Activated T-cell treated with anti-CD3 and anti-CD28 coated beads, Interleukin-2, amount 50 U/mL, for 72 hours (primary cell): ENCODE data around the gene CPNE2. TPM values are rescaled to one million over a fixed set of nuclear protein-coding genes. Genes with fewer than 3 reads are reported as not detected.
A peak's percentile ranks its signal among the peaks of the same experiment; 100 is the strongest.

ENCODE experiments used
- ATAC-seq, 2 donors: fragments of 150-1000 bp; cut with Tn5 transposase; replicated peaks in 1 of 2; 2 replicates each; pipeline ENCODE4 v1.10.0; 2021; ENCODE audit warnings: moderate library complexity in 2 of 2, mild to moderate bottlenecking in 1 of 2
- DNase-seq, 2 donors: peaks; one replicate each; pipeline ENCODE4 v3.0.0; 2021 to 2022; ENCODE audit warnings: mixed read lengths in 1 of 2
- H3K27ac Mint-ChIP-seq: one replicate; pipeline ENCODE4 v1.8.0; 2022; ENCODE audit warnings: mild to moderate bottlenecking, moderate library complexity, mixed read lengths
- H3K27me3 Mint-ChIP-seq: one replicate; pipeline ENCODE4 v1.8.0; 2022; ENCODE audit warnings: low read depth, mixed read lengths
- H3K36me3 Mint-ChIP-seq, 2 donors: one replicate each; pipeline ENCODE4 v1.8.0; 2022; ENCODE audit warnings: mixed read lengths in 2 of 2, mild to moderate bottlenecking in 1 of 2; ENCODE audit not compliant: insufficient read depth in 2 of 2
- H3K4me1 Mint-ChIP-seq: one replicate; pipeline ENCODE4 v1.8.0; 2022; ENCODE audit warnings: low read depth, mixed read lengths
- H3K4me3 Mint-ChIP-seq, 2 donors: one replicate each; pipeline ENCODE4 v1.8.0; 2022; ENCODE audit warnings: mild to moderate bottlenecking in 2 of 2, mixed read lengths in 2 of 2, moderate library complexity in 2 of 2
- H3K9me3 Mint-ChIP-seq, 2 donors: one replicate each; pipeline ENCODE4 v1.8.0; 2022; ENCODE audit warnings: mixed read lengths in 2 of 2
- total RNA-seq, 2 donors: library from RNA; stranded (reverse); gene quantifications; one replicate each; pipeline ENCODE4 v1.2.3, GENCODE V29; 2022

Gene CPNE2
- total RNA-seq, 2 donors from 2014 or later: 9.4 to 15.1 TPM

DNA sequence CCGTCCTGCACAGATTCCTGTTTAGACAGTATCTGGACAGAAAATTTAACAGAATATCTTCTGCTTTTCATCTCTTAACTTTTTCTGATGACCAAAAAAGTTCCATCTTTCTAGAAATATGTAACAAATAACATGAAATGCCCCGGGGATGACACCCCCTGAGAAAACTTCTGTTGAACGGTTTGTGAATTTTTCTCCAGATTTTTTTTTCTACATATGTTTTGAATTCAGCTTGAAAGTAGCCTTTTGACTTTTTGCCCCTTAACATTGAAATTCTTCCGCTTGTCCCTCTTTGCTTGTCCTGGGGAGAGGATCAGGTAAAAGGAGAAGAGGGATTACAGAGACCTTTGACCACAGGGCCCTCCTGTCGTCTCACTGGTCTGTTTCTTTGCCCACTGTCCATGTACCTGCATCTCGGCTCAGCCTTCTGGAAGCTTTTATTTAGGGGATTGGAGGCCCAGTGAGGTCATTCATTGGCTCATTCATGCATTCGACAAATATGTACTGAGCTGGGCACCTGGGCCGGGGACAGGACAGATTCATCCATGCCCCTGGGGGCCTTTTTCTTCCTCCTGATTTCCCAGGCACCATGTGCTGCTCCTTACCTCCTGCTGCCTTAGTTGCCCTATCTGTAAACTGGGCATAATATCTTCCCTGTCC lies 19.6 kb upstream of the CPNE2 start:
- Mint-ChIP-seq H3K27ac (peak overlapping the region; percentile 39), H3K36me3 (peaks cover 16 to 29% of the 10 kb centered on the region in 2 donors), H3K4me1 (peaks cover 29% of the 10 kb centered on the region), H3K27me3 (no peaks in the 10 kb centered on the region), H3K9me3 (no peaks in the 10 kb centered on the region), H3K4me3 (no peak overlapping the region)
- DNase-seq (no peak), ATAC-seq (no peak)

DNA sequence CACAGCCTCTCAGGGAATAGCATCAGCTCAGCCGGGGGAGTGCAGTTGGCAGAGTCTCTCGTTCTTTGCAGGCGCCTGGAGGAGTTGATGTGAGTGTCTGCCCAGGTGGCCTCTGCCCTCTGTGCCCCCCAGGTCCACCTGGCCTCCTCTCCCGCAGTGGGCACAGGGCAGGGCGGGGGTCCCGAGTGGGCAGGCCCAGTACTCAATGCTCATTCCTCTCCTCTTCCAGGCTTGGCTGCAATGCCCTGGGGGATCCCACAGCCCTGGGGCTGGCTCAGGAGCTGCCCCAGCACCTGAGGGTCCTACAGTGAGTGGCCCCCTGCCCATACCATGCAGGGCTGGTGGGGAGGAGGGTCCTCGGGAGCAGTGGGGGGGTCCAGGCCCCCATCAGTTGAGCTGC lies 14.7 kb upstream of the CPNE2 start:
- no peaks in the 10 kb centered on the region for H3K27me3 Mint-ChIP-seq
- no peak overlapping the region for H3K4me3 Mint-ChIP-seq
- H3K4me1 Mint-ChIP-seq: peaks cover 4% of the 10 kb centered on the region
- H3K36me3 Mint-ChIP-seq: peaks cover 2 to 15% of the 10 kb centered on the region in 2 donors
- H3K9me3 Mint-ChIP-seq: no peaks in the 10 kb centered on the region
- H3K27ac Mint-ChIP-seq: no peak overlapping the region
- ATAC-seq (peak in 1 of 2 donors; percentile 3), DNase-seq (no peak)

DNA sequence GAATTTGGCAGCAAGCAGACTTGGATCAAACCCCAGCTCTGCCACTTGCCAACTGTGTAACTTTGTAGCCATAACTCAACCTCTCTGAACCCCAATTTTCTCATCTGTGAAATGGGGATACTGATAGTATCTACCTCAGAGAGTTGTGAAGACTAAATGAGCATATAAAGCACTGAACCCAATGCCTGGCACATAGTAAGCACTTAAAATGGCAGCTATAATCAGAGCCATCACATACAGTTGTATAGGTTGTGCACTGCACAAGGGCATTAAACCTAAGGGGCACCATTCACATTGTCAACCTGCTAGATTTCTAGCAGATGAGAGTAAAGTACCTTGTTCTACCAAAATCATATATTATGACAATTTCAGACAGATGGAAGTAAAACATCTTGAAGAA lies 10.6 kb upstream of the CPNE2 start:
- Mint-ChIP-seq H3K36me3 (peaks cover 0 to 3% of the 10 kb centered on the region in 2 donors), H3K27ac (no peak overlapping the region), H3K4me3 (no peak overlapping the region), H3K27me3 (no peaks in the 10 kb centered on the region), H3K9me3 (no peaks in the 10 kb centered on the region), H3K4me1 (peaks cover 20% of the 10 kb centered on the region)
- no peak for DNase-seq
- ATAC-seq: no peak

DNA sequence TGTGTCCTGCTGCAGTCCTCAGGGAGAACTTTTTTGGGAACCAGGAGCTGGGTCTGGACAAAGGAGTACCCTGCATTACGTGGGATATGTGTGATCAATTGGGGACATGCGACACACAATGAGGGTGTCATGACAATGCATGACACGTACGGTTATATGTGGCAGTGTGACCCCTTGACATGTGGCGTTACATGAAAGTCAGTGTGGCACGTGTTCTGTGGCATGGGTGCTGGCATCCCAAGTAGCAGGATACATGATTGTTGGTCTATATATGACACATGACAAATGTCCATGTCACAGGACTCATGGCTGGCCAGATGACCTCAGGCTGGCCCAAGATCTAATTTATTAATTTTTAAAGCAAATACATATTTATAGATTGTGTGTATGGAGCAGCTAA lies 9.7 kb upstream of the CPNE2 start:
- no peaks in the 10 kb centered on the region for H3K9me3 Mint-ChIP-seq

GRCh38 chr16:57083485-57084126 lies 8.8 kb upstream of the CPNE2 start:
- Mint-ChIP-seq H3K9me3 (no peaks in the 10 kb centered on the region), H3K36me3 (peaks cover 0 to 3% of the 10 kb centered on the region in 2 donors), H3K4me1 (peaks cover 20% of the 10 kb centered on the region), H3K27ac (peak overlapping the region; percentile 66), H3K4me3 (peak overlapping the region in 1 of 2 donors; percentile 5), H3K27me3 (no peaks in the 10 kb centered on the region)
- DNase-seq (no peak), ATAC-seq (peak; percentile 2 to 6)

More for the DNA sequence above, 9.7 kb upstream of the CPNE2 start:
- H3K27ac Mint-ChIP-seq: no peak overlapping the region
- no peak overlapping the region for H3K4me3 Mint-ChIP-seq
- H3K4me1 Mint-ChIP-seq: peaks cover 20% of the 10 kb centered on the region
- no peaks in the 10 kb centered on the region for H3K27me3 Mint-ChIP-seq
- peaks cover 0 to 3% of the 10 kb centered on the region in 2 donors for H3K36me3 Mint-ChIP-seq
- DNase-seq (no peak), ATAC-seq (no peak)

- DNase-seq (peak; percentile 69 to 80), ATAC-seq (peak; percentile 66 to 73)
- Mint-ChIP-seq H3K4me3 (peak overlapping the region in 1 of 2 donors; percentile 5), H3K4me1 (peaks cover 20% of the 10 kb centered on the region), H3K27ac (peak overlapping the region; percentile 66), H3K36me3 (peaks cover 0 to 3% of the 10 kb centered on the region in 2 donors), H3K27me3 (no peaks in the 10 kb centered on the region), H3K9me3 (no peaks in the 10 kb centered on the region)
These were observed 8.1 kb upstream of the CPNE2 start for GRCh38 chr16:57084257-57084770.

GRCh38 chr16:57084996-57085395 lies 7.4 kb upstream of the CPNE2 start:
- Mint-ChIP-seq H3K4me3 (no peak overlapping the region), H3K9me3 (no peaks in the 10 kb centered on the region), H3K36me3 (no peaks in the 10 kb centered on the region), H3K4me1 (peaks cover 16% of the 10 kb centered on the region), H3K27ac (no peak overlapping the region), H3K27me3 (no peaks in the 10 kb centered on the region)
- DNase-seq (no peak), ATAC-seq (no peak)

- no peak for ATAC-seq
- Mint-ChIP-seq H3K36me3 (no peaks in the 10 kb centered on the region), H3K4me1 (peaks cover 26% of the 10 kb centered on the region), H3K9me3 (no peaks in the 10 kb centered on the region), H3K27ac (no peak overlapping the region), H3K4me3 (no peak overlapping the region), H3K27me3 (peaks cover 13% of the 10 kb centered on the region)
- no peak for DNase-seq
These were observed 5.4 kb upstream of the CPNE2 start for GRCh38 chr16:57087003-57087402.

GRCh38 chr16:57089406-57089805 lies 3.0 kb upstream of the CPNE2 start:
- Mint-ChIP-seq H3K4me1 (peaks cover 19% of the 10 kb centered on the region), H3K4me3 (no peak overlapping the region), H3K36me3 (no peaks in the 10 kb centered on the region), H3K27ac (no peak overlapping the region), H3K9me3 (no peaks in the 10 kb centered on the region), H3K27me3 (peaks cover 17% of the 10 kb centered on the region)
- no peak for ATAC-seq
- no peak for DNase-seq

- no peaks in the 10 kb centered on the region for H3K9me3 Mint-ChIP-seq
- no peak overlapping the region for H3K27ac Mint-ChIP-seq
- H3K36me3 Mint-ChIP-seq: no peaks in the 10 kb centered on the region
- ATAC-seq: no peak
- H3K4me3 Mint-ChIP-seq: peak overlapping the region; percentile 48 to 65
- no peak for DNase-seq
- H3K4me1 Mint-ChIP-seq: peaks cover 10% of the 10 kb centered on the region
- H3K27me3 Mint-ChIP-seq: peaks cover 17% of the 10 kb centered on the region
These were observed 996 bp upstream of the CPNE2 start for GRCh38 chr16:57091200-57091974.

DNA sequence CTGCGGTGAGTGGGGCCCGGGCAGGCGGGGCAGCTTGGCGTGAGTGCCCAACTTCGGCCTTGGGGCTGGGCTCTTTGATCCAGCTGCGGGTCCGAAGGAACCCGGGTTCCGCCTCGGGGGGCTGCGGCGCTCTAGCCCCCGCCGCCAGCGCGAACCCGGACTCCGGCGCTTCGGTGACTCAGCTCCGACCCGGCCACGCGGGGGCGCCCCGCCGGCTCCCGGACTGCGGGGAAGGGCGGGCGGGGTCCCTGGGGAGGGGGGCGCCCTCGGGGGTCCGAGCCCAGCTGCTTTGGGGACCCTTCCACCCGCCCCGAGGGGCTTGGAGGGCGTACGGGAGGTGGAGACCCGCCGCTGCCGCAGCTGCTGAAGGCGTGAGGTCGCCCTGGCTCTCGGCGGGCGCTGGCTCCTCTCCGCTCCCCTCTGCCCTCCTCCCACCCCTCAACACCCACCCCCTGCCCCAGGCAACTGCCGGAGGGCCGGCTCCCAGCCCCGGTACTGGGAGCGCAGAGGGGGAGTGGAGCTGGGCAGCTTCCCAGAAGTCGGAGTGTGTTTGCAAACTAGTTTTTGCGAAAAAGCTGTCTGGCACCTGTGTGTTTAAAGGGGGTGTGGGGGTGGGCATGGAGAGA lies 516 bp downstream of the CPNE2 start:
- H3K4me3 Mint-ChIP-seq: peak overlapping the region; percentile 62 to 82
- peaks cover 10% of the 10 kb centered on the region for H3K4me1 Mint-ChIP-seq
- ATAC-seq (peak; percentile 66 to 70), DNase-seq (peak; percentile 63 to 76)
- H3K27me3 Mint-ChIP-seq: peaks cover 17% of the 10 kb centered on the region
- H3K27ac Mint-ChIP-seq: no peak overlapping the region
- H3K9me3 Mint-ChIP-seq: no peaks in the 10 kb centered on the region
- no peaks in the 10 kb centered on the region for H3K36me3 Mint-ChIP-seq

- H3K4me3 Mint-ChIP-seq: peak overlapping the region; percentile 62 to 82
- H3K27me3 Mint-ChIP-seq: peaks cover 17% of the 10 kb centered on the region
- peaks cover 10% of the 10 kb centered on the region for H3K4me1 Mint-ChIP-seq
- H3K27ac Mint-ChIP-seq: no peak overlapping the region
- H3K36me3 Mint-ChIP-seq: no peaks in the 10 kb centered on the region
- no peak for ATAC-seq
- no peaks in the 10 kb centered on the region for H3K9me3 Mint-ChIP-seq
- no peak for DNase-seq
These were observed 1.5 kb downstream of the CPNE2 start for GRCh38 chr16:57093666-57094564.
